Hepatocyte (in vitro differentiated cells): ENCODE data around the gene KLF2.

Experiments used
- CTCF ChIP-seq: fragments of 200-600 bp; sonication (generic); IDR thresholded peaks from 2 replicates; pipeline ENCODE4 v1.5.1; 2016; ENCODE audit warnings: antibody characterized with exemption, mild to moderate bottlenecking; ENCODE audit not compliant: poor library complexity
- EZH2phosphoT487 ChIP-seq: fragments of 200-600 bp; sonication (generic); IDR thresholded peaks from one replicate; pipeline ENCODE4 v1.6.1; 2018; ENCODE audit warnings: antibody characterized with exemption, mild to moderate bottlenecking, low read depth, moderate library complexity; ENCODE audit not compliant: unreplicated experiment, severe bottlenecking

GRCh38 chr19:16376241-16376640 is 51.6 kb downstream of the KLF2 start:
- no peak for TF ChIP-seq EZH2phosphoT487
- TF ChIP-seq CTCF: no peak
